Stomach smooth muscle (tissue), 2 donors: Measurements from ENCODE around the gene LPP.
A peak's percentile ranks its signal among the peaks of the same experiment; 100 is the strongest.

Experiments
- H3K27ac ChIP-seq: one replicate; pipeline ENCODE4 v1.7.0; 2013; ENCODE audit warnings: mild to moderate bottlenecking, low read length, inconsistent platforms
- H3K27me3 ChIP-seq, 2 donors: one replicate each; pipeline ENCODE4 v1.7.0; 2013; ENCODE audit warnings: low read length in 2 of 2; ENCODE audit not compliant: insufficient read depth in 2 of 2, control insufficient read depth in 1 of 2
- H3K36me3 ChIP-seq, 2 donors: one replicate each; pipeline ENCODE4 v1.7.0; 2013; ENCODE audit warnings: low read length in 2 of 2; ENCODE audit not compliant: control insufficient read depth in 2 of 2, insufficient read depth in 2 of 2
- H3K4me1 ChIP-seq: one replicate; pipeline ENCODE4 v1.7.0; 2013; ENCODE audit warnings: low read length; ENCODE audit not compliant: control insufficient read depth, insufficient read depth
- H3K4me3 ChIP-seq, 2 donors: one replicate each; pipeline ENCODE4 v1.7.0; 2013; ENCODE audit warnings: low read length in 2 of 2
- H3K9ac ChIP-seq, 2 donors: one replicate each; pipeline ENCODE4 v1.7.0; 2013; ENCODE audit warnings: low read length in 2 of 2, mild to moderate bottlenecking in 1 of 2
- H3K9me3 ChIP-seq, 2 donors: one replicate each; pipeline ENCODE4 v1.7.0; 2013; ENCODE audit warnings: low read length in 2 of 2; ENCODE audit not compliant: control insufficient read depth in 2 of 2
- donor health status: healthy.
- donor health status: Pancreatic carcinoma.

The LPP gene

DNA sequence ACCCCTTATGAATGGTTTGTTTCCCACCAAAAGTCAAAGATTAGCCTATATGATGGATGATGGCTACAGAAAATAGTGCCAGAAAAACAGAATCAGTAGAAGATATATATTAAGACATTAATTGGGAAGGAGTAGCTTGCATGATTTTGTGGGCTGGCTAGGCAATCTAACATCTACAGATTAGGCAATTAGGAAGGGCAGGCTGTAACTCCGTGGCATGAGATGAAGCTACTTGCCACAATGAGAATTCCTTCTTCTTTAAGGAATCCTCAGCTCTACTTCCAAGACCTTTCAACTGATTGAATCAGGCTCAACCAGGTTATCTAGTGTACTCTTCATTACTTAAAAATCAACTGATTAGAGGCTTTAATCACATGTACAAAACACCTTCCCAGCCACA lies 426.7 kb downstream of the LPP start:
- peaks cover 0 to 2% of the 10 kb centered on the region in 2 donors for H3K36me3 ChIP-seq
- H3K9me3 ChIP-seq, result no peaks in the 10 kb centered on the region
- H3K27me3 ChIP-seq, result no peaks in the 10 kb centered on the region
- H3K4me1 ChIP-seq, result peaks cover 17% of the 10 kb centered on the region
- peak overlapping the region; percentile 0 for H3K27ac ChIP-seq
- no peak overlapping the region for H3K9ac ChIP-seq
- no peak overlapping the region for H3K4me3 ChIP-seq

DNA sequence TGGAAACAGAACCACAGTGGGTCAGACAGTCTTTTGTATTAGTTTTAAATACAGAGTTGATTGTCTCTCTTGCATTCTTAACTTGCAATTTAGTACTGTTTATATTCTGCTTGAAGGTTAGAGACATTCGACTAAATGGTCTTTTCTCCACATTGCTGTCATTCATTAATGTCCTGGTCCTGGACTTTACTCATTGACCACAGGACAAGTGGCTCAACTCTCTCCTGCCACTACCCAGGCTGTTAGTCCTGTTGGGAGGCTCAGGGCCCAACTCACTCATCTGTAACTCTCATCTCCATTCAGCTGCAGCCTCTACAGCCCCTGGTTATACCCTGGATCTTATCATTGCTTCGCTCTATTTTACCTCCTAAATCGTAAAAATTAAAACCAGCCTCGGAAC lies 427.4 kb downstream of the LPP start:
- H3K4me3 ChIP-seq, result no peak overlapping the region
- peaks cover 0 to 2% of the 10 kb centered on the region in 2 donors for H3K36me3 ChIP-seq
- H3K9me3 ChIP-seq, result no peaks in the 10 kb centered on the region
- peaks cover 17% of the 10 kb centered on the region for H3K4me1 ChIP-seq
- H3K9ac ChIP-seq, result no peak overlapping the region
- no peaks in the 10 kb centered on the region for H3K27me3 ChIP-seq
- peak overlapping the region; percentile 0 for H3K27ac ChIP-seq

DNA sequence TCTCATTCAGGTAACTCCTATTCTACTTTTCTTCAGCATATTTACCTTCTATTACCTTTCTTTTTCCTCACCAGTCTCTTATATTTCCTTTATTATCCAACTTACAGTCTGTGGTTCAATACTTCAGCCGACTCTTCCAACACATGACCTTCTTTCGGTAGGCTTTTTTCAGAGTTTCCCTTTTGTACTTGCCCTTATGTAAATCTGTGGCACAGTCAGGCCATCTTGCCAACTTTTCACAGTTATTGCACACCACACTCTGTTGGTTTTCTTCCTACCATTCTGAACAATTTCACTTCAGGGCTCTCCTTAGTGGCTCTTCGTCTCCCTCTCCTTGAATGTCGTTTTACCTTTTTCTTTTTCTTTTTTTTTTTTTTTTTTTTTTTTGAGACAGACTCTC lies 427.8 kb downstream of the LPP start:
- Histone ChIP-seq H3K4me3 (no peak overlapping the region), H3K36me3 (no peaks in the 10 kb centered on the region), H3K9me3 (no peaks in the 10 kb centered on the region), H3K4me1 (peaks cover 17% of the 10 kb centered on the region), H3K27ac (no peak overlapping the region), H3K9ac (no peak overlapping the region), H3K27me3 (no peaks in the 10 kb centered on the region)

DNA sequence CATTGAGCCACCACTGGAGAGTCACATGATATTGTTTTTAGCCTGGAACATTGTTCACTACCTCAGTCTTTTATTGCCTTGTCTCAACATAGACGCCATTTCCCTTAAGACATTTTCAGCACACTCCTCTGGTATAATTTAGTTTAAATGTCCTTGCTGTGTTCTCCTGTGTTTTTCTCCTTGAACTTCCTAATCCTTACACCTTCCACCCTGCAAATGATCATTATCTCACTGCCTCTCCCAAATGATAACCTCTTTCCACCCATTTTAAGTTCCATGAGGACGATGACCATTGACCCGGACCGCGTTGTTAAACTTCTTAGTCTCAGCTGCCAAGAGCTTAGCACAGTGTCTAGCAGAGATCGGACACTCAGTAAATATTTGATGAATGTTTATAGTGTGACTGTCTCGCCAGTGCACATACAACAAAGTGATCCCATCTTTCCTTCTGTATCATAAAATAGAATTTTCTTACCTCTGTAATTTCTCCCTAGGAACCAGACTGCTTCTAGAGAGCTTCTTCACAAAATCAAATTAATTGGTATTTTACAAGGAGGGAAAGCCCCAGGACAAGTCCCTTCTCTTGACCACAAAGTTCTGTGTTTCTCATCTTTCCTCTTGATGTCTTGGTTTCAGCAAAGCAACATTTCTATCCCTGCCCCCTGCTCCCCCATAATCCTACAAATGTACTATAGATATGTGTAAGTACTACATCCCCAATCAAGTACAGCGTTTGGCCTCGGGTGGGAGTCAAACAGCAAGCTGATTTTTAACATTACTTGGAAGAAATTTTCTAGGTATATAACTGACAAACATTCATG lies 429.6 kb downstream of the LPP start:
- Histone ChIP-seq H3K9ac (peak overlapping the region in 1 of 2 donors; percentile 23), H3K27me3 (no peaks in the 10 kb centered on the region), H3K4me3 (no peak overlapping the region), H3K27ac (peak overlapping the region; percentile 26), H3K9me3 (no peaks in the 10 kb centered on the region), H3K4me1 (peaks cover 16% of the 10 kb centered on the region), H3K36me3 (no peaks in the 10 kb centered on the region)

- Histone ChIP-seq H3K27ac (peak overlapping the region; percentile 26), H3K36me3 (no peaks in the 10 kb centered on the region), H3K4me3 (no peak overlapping the region), H3K4me1 (peaks cover 12% of the 10 kb centered on the region), H3K9ac (peak overlapping the region in 1 of 2 donors; percentile 23), H3K9me3 (no peaks in the 10 kb centered on the region), H3K27me3 (no peaks in the 10 kb centered on the region)
Measured at GRCh38 chr3:188584162-188584529, 430.2 kb downstream of the LPP start.

DNA sequence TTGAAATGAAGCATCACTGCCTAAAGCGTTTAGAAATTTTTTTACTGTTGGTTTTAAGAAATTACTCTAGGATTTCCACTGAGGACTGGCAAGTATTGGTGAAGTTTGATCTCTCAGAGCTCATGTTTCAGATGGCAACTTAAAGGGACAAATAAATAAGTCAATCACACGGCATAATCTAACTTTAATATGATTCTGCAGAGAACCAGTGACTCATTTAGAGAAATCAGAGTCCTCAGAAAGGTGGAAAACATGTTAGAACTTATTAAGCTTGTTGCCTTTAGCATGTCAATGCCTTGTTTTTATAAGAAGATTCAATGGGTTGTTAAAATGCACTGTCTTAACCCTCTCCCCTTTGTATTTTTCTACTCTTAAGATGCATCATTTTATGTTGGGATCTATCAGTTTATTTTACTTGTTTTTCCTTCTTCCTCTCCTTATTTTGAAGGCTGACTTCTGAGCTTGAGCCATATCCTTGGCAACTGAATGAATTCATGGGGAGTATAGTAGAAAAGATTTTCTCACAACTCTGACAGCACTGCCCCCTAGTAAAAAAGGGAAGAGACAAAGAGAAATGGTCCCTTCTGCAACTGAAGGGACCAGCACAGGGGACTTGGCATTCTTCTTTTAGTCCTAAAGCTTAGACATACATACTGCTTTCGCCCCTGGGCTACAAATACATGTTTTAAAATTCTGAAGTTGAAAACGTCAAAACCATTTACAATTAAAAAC lies 431.2 kb downstream of the LPP start:
- H3K9me3 ChIP-seq, result no peaks in the 10 kb centered on the region
- H3K4me3 ChIP-seq, result no peak overlapping the region
- H3K4me1 ChIP-seq, result peaks cover 10% of the 10 kb centered on the region
- no peak overlapping the region for H3K27ac ChIP-seq
- H3K36me3 ChIP-seq, result no peaks in the 10 kb centered on the region
- peak overlapping the region in 1 of 2 donors; percentile 5 for H3K9ac ChIP-seq
- H3K27me3 ChIP-seq, result no peaks in the 10 kb centered on the region

- Histone ChIP-seq H3K9ac (no peak overlapping the region), H3K27me3 (no peaks in the 10 kb centered on the region), H3K9me3 (no peaks in the 10 kb centered on the region), H3K36me3 (no peaks in the 10 kb centered on the region), H3K4me3 (no peak overlapping the region), H3K4me1 (peaks cover 8% of the 10 kb centered on the region), H3K27ac (no peak overlapping the region)
Measured at GRCh38 chr3:188589071-188589470, 435.1 kb downstream of the LPP start.

DNA sequence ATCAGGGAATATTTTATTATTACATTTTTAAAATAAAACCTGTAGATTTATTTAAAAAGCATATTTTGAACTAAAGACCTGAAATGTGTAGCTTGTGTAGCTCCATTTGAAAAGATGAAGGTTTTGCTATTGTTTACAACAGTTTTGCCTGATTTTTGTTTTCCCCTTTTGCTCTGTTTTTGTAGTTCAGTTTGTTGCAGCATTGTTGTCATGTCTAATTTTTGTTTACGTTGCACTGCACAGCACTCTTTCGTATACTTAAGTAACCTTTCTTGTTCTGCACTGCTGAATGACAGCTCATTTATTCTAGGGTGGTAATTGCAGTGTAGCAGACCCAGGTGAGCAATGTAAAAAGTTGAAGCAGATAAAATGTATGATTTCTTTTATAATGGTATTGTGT lies 435.8 kb downstream of the LPP start:
- H3K9ac ChIP-seq, result no peak overlapping the region
- peaks cover 8% of the 10 kb centered on the region for H3K4me1 ChIP-seq
- no peaks in the 10 kb centered on the region for H3K9me3 ChIP-seq
- no peaks in the 10 kb centered on the region for H3K36me3 ChIP-seq
- H3K27me3 ChIP-seq, result no peaks in the 10 kb centered on the region
- no peak overlapping the region for H3K4me3 ChIP-seq
- no peak overlapping the region for H3K27ac ChIP-seq

GRCh38 chr3:188590557-188590956 lies 436.6 kb downstream of the LPP start:
- Histone ChIP-seq H3K4me3 (no peak overlapping the region), H3K4me1 (peaks cover 8% of the 10 kb centered on the region), H3K27me3 (no peaks in the 10 kb centered on the region), H3K9me3 (no peaks in the 10 kb centered on the region), H3K9ac (no peak overlapping the region), H3K27ac (no peak overlapping the region), H3K36me3 (no peaks in the 10 kb centered on the region)

DNA sequence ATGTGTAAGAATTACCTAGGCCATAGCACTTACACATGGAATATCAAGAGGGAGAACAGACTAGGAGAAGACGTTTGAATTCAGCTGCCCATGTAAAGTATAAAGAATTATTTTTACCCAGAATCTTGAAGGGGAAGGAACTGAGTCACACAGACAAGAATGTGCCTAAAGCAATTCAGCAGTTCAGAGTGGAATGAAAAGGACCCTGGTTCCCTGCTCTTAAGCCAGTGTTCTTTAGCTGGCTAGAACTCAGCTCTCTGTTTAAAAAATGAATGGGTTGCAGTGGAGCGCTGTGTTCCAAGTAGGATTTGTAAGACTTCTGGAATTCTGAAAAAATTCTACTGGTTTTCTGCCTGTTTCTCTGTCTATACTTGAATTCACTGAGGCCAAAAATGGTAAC lies 440.2 kb downstream of the LPP start:
- Histone ChIP-seq H3K27ac (peak overlapping the region; percentile 1), H3K27me3 (no peaks in the 10 kb centered on the region), H3K9ac (no peak overlapping the region), H3K9me3 (no peaks in the 10 kb centered on the region), H3K36me3 (no peaks in the 10 kb centered on the region), H3K4me1 (peaks cover 15% of the 10 kb centered on the region), H3K4me3 (no peak overlapping the region)

- no peaks in the 10 kb centered on the region for H3K36me3 ChIP-seq
- H3K9ac ChIP-seq, result no peak overlapping the region
- no peaks in the 10 kb centered on the region for H3K27me3 ChIP-seq
- no peaks in the 10 kb centered on the region for H3K9me3 ChIP-seq
- H3K27ac ChIP-seq, result no peak overlapping the region
- H3K4me3 ChIP-seq, result no peak overlapping the region
- peaks cover 11% of the 10 kb centered on the region for H3K4me1 ChIP-seq
Measured at GRCh38 chr3:188595890-188596376, 442.0 kb downstream of the LPP start.
